ENCODE measurements around the gene CRAMP1. TPM values are rescaled to one million over a fixed set of nuclear protein-coding genes. Genes with fewer than 3 reads are reported as not detected.
"Not testable (repeated sequence)": the region's sequence is repeated elsewhere in the genome, so short reads cannot be mapped to it uniquely, and the experiment has no call there.

The CRAMP1 gene
- total RNA-seq, 1 experiment from 2014 or later = 9.9 TPM

DNA sequence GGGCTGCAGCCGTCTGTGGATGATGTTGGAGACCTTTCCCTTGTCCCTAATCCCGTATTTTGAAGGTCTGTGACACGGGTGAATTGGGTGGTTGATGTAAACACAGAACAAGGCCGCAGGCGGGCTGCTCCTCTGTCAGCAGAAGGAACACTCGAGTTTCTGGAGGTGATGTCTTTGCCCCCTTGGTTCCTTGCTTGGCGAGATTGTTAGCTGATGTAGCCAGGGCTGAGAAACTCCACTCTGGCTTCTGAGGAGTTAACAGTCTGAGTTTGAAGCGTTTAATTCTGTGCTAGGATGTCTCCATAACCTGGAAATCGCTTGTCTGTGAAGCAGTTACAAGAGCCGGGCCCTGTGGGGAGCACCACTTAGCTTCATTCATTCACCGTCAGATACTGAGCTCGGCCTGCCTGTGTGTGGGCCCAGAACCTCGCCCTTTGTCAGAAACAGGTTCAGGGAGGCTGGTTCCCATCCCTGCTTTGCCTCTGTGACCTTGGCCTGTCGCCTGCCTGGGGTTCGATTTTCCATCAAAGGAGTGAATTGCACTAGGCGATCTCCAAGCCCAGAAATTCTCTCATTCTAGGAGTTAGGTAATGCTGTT lies 95.1 kb downstream of the CRAMP1 start:
- H3K27me3 ChIP-seq (ENCODE audit: control insufficient read depth, insufficient read depth, low read length) = no peaks in the 10 kb centered on the region

DNA sequence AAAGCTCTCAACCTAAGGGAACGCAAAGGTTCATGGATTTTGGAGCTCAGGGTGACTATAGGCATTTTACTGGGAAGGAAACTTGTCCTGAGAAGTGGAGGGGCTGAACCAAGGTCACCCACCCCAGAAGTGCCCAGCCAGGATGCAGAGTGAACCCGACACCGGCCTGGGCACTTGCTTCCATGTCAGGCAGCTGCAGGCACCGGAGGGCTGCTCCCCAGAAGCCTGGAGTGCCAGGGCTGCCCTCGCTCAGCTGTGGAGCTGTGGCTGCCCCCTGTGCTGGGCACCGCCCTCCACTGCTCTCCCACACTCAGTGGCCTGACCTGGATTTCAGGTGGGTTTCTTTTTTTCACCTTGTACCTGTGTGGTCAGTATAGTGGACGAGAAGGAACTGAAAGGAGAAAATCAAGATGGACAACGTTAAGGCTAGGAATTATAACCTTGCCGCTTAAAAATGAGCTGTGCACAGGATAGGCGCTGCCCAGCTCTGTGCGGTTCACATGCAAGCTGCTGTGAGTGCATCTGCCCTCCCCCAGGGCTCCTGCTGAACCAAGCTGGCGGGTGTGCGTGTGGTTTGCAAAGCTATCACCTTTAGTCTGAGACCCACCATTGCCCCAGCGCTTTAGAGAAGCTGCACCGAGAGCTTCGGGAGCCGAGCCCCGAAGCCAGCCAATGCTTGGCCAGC lies 96.1 kb downstream of the CRAMP1 start:
- H3K4me3 ChIP-seq (ENCODE audit: insufficient read depth, low read depth, low read length) = no peak overlapping the region
- no peak for DNase-seq
- no peaks in the 10 kb centered on the region for H3K36me3 ChIP-seq (replicated peaks; ENCODE audit: control insufficient read depth, insufficient read depth, low read length)
- H3K27me3 ChIP-seq (ENCODE audit: control insufficient read depth, insufficient read depth, low read length) = no peaks in the 10 kb centered on the region

More for the DNA sequence above, 95.1 kb downstream of the CRAMP1 start:
- H3K36me3 ChIP-seq (replicated peaks; ENCODE audit: control insufficient read depth, insufficient read depth, low read length) = peaks cover 4% of the 10 kb centered on the region
- H3K4me3 ChIP-seq (ENCODE audit: insufficient read depth, low read depth, low read length) = peak overlapping the region; percentile 97
- peak; percentile 70 for DNase-seq

DNA sequence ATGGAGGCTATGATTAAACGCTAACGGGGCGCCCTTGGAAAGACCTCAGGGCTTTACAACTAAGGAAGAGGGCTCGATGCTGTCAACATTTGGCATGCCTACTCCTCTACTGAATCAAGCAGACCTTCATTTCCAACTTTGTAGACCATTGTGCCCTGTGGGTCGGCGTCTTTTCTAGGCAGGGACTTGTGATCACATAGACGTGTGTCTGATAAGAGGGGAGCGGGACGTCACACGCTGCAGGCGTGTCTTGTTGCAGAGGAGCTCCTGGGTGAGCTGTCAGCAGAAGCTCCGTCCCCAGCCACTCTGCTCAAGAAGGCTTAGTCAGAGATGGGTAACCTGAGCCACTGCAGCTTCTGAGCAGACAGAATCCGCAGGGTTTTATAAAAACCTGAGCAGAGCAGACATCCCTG lies 96.6 kb downstream of the CRAMP1 start:
- Histone ChIP-seq H3K27me3 (ENCODE audit: control insufficient read depth, insufficient read depth, low read length) (no peaks in the 10 kb centered on the region), H3K36me3 (replicated peaks; ENCODE audit: control insufficient read depth, insufficient read depth, low read length) (no peaks in the 10 kb centered on the region), H3K4me3 (ENCODE audit: insufficient read depth, low read depth, low read length) (no peak overlapping the region)
- DNase-seq = no peak

DNA sequence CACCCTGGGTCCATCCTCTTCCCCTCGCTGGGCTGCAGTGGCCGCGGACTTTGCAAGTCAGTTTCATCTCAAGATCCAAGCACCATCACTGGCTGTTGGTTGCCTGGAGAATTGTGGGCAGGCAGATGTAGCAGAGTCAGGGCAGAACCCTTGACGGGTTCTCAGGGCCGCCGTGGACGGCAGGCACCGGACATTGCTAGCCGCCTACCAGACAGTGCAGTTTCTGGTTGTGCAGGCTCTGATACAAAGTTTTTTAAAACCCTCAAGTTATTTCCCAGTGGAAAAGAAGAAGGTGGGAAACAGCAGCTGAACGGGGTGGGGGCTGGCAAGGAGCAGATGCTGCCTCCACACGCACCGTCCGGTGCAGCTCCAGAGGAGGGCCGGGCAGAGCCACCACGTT lies 97.2 kb downstream of the CRAMP1 start:
- Histone ChIP-seq H3K36me3 (replicated peaks; ENCODE audit: control insufficient read depth, insufficient read depth, low read length) (no peaks in the 10 kb centered on the region), H3K27me3 (ENCODE audit: control insufficient read depth, insufficient read depth, low read length) (no peaks in the 10 kb centered on the region), H3K4me3 (ENCODE audit: insufficient read depth, low read depth, low read length) (no peak overlapping the region)
- no peak for DNase-seq

DNA sequence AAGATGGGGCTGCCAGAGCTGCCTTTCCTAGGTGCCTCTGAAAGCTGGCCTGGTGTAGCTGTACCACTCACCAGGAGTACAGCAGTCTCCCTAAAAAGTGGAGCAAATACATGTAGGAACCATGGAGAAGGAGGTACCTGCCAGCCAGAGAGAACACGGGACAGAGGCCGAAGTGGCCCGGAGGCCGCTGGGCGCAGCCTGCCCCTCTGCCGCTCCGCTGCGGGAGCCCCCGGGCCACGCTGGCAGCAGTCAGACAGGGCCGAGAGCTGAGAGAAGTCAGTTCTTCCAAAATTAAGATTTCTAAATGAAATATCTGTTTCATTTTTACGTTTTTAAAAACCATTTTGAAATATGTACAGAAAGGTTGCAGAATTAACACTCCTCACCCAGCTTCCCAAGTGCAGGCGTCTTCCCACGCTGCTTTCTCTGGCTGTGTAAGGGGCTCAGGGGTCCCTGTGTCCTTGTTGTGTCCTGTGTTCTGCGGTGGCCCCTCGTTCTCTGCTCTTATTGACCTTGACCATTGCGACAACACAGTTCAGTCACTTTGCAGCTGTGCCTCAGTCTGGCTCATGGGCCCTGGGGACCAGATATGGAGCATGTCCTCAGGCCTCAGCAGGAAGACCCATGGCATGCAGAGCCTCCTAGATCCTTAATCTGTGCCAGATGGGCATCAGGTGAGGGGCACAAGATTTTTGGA lies 98.8 kb downstream of the CRAMP1 start:
- no peak overlapping the region for H3K4me3 ChIP-seq (ENCODE audit: insufficient read depth, low read depth, low read length)
- no peaks in the 10 kb centered on the region for H3K27me3 ChIP-seq (ENCODE audit: control insufficient read depth, insufficient read depth, low read length)
- no peak for DNase-seq
- H3K36me3 ChIP-seq (replicated peaks; ENCODE audit: control insufficient read depth, insufficient read depth, low read length) = no peaks in the 10 kb centered on the region

DNA sequence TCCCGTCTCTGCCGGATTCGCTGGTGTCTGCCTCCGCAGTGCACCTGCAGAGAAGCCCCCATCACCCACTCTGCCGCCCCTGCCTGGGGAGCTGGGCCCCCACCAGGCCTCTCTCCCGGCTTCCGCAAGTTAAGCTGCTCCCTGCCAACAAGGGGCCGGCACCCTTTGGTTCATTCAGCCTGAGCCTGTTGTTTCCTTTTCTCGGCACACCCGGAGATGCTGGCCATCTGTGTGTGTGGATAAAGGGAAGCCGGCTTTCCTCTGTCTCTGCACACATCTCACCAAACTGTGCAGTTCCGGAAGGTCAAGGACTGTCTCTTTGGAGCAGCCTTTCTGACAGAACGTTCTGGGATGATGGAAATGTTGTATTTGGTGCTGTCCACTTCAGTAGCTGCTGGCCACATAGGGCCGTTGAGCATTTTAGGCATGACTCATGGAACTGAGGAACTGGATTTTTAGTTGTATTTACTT lies 100.7 kb downstream of the CRAMP1 start:
- peak; percentile 51 for DNase-seq
- H3K27me3 ChIP-seq (ENCODE audit: control insufficient read depth, insufficient read depth, low read length) = no peaks in the 10 kb centered on the region
- H3K36me3 ChIP-seq (replicated peaks; ENCODE audit: control insufficient read depth, insufficient read depth, low read length) = no peaks in the 10 kb centered on the region
- no peak overlapping the region for H3K4me3 ChIP-seq (ENCODE audit: insufficient read depth, low read depth, low read length)

DNA sequence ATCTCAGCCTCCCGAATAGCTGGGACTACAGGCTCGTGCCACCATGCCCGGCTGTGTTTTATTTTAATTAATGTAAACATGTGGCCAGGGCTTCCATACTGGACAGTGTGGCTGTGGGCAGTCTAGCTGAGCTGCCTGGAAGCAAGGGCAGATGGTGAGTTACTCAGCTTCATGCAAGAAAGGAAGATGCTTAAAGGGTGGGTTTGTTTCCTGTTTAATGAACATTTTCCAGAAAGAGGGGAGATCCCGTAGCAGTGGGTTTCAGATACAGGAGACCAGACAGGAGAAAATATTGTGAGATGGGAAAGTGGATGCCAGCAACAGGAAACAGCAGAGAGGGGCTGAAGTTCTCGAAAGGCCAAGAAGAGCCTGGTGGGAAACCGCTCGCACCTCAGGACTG lies 101.2 kb downstream of the CRAMP1 start:
- no peaks in the 10 kb centered on the region for H3K27me3 ChIP-seq (ENCODE audit: control insufficient read depth, insufficient read depth, low read length)
- DNase-seq = peak; percentile 40
- H3K36me3 ChIP-seq (replicated peaks; ENCODE audit: control insufficient read depth, insufficient read depth, low read length) = no peaks in the 10 kb centered on the region
- H3K4me3 ChIP-seq (ENCODE audit: insufficient read depth, low read depth, low read length) = no peak overlapping the region

DNA sequence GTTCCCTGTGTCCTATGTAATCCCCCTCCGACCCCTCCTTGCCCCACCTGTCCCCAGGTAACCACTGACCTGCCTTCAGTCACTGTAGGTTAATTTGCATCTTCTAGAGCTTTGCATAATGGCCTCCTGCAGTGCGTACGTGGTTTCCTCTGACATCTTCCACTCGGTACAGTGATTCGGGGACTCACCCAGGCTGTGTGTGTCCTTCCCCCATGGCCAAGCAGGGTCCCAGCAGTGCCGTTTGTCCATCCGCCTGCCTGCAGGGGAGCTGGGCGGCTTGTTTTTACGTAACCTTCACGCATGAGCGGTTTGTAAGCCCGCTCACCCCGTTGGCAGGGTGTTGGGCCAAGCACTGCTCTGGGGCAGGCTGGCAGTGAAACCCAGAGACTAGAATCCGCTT lies 101.8 kb downstream of the CRAMP1 start:
- DNase-seq = peak; percentile 81
- no peaks in the 10 kb centered on the region for H3K27me3 ChIP-seq (ENCODE audit: control insufficient read depth, insufficient read depth, low read length)
- H3K4me3 ChIP-seq (ENCODE audit: insufficient read depth, low read depth, low read length) = no peak overlapping the region
- H3K36me3 ChIP-seq (replicated peaks; ENCODE audit: control insufficient read depth, insufficient read depth, low read length) = no peaks in the 10 kb centered on the region

DNA sequence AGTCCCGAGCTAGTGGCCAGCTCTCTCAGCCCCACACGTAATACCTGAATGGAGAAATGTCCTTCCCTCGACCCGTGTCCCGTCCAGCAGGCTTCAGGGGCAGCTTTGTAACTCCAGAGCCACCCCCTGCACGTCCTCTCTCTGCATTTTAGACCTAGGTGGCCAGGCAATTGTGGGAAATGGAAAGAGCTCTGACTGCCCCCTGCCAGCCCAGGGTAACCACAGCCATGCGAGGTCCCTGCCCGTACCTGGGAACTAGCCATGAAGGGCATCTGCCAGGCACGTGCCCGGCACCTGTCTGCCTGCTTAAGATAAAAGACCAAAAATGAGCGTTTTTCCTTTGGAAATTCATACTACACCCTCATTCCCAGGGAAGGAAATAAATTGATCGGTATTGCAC lies 103.1 kb downstream of the CRAMP1 start:
- no peaks in the 10 kb centered on the region for H3K27me3 ChIP-seq (ENCODE audit: control insufficient read depth, insufficient read depth, low read length)
- no peak overlapping the region for H3K4me3 ChIP-seq (ENCODE audit: insufficient read depth, low read depth, low read length)
- peak; percentile 34 for DNase-seq
- no peaks in the 10 kb centered on the region for H3K36me3 ChIP-seq (replicated peaks; ENCODE audit: control insufficient read depth, insufficient read depth, low read length)

DNA sequence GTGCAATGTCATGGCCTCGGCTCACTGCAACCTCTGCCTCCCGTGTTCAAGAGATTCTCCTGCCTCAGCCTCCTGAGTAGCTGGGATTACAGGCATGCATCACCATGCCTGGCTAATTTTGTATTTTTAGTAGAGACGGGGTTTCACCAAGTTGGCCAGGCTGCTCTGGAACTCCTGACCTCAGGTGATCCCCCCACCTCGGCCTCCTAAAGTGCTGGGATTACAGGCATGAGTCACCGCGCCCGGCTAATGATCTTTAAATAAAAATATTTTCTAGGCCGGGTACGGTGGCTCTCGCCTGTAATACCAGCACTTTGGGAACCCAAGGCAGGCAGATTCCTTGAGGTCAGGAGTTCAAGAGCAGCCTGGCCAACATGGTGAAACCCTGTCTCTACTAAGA lies 106.1 kb downstream of the CRAMP1 start:
- DNase-seq; H3K27me3 ChIP-seq (ENCODE audit: control insufficient read depth, insufficient read depth, low read length); H3K36me3 ChIP-seq (replicated peaks; ENCODE audit: control insufficient read depth, insufficient read depth, low read length); H3K4me3 ChIP-seq (ENCODE audit: insufficient read depth, low read depth, low read length): not testable (repeated sequence)

DNA sequence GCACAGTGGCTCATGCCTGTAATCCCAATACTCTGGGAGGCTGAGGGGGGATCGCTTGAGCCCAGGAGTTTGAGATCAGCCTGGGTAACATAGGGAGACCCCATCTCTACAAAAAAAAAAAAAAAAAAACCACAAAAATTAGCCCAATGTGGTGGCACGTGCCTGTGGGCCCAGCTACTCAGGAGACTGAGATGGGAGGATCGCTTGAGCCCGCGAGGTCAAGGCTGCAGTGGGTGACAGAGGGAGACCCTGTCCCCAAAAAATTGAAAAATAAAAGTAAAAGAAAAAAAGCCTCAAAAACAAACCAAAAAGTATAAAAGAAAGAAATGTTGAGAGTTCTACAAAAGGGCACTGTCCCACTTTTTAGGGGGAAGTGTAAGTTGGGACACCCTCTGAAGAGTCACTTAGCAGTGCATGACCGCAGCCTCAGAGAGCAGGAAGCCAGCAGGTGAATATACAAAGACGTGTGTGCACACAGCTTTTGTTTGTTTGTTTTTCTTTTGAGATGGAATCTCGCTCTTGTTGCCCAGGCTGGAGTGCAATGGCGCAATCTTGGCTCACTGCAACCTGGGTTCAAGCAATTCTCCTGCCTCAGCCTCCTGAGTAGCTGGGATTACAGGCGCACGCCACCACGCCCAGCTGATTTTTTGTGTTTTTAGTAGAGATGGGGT lies 107.5 kb downstream of the CRAMP1 start:
- not testable (repeated sequence) for DNase-seq; H3K36me3 ChIP-seq (replicated peaks; ENCODE audit: control insufficient read depth, insufficient read depth, low read length); H3K27me3 ChIP-seq (ENCODE audit: control insufficient read depth, insufficient read depth, low read length); H3K4me3 ChIP-seq (ENCODE audit: insufficient read depth, low read depth, low read length)

DNA sequence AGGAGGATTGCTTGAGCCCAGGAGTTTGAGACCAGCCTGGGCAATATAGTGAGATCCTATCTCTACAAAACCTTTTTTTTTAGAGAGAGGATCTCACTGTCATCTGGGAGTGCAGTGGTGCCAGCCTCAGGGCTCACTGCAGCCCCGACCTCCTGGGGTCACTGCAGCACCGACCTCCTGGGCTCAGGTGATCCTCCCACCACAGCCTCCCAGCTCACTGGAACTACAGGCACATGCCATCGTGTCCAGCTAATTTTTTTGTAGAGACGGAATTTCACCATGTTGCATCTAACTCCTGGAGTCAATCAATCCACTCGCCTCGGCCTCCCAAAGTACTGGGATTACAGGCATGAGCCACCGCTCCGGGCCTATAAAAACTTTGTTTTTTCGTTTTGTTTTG lies 109.2 kb downstream of the CRAMP1 start:
- DNase-seq = no peak
- Histone ChIP-seq H3K4me3 (ENCODE audit: insufficient read depth, low read depth, low read length) (no peak overlapping the region), H3K36me3 (replicated peaks; ENCODE audit: control insufficient read depth, insufficient read depth, low read length) (no peaks in the 10 kb centered on the region; the same call in 1 of the 2 replicates), H3K27me3 (ENCODE audit: control insufficient read depth, insufficient read depth, low read length) (no peaks in the 10 kb centered on the region)

DNA sequence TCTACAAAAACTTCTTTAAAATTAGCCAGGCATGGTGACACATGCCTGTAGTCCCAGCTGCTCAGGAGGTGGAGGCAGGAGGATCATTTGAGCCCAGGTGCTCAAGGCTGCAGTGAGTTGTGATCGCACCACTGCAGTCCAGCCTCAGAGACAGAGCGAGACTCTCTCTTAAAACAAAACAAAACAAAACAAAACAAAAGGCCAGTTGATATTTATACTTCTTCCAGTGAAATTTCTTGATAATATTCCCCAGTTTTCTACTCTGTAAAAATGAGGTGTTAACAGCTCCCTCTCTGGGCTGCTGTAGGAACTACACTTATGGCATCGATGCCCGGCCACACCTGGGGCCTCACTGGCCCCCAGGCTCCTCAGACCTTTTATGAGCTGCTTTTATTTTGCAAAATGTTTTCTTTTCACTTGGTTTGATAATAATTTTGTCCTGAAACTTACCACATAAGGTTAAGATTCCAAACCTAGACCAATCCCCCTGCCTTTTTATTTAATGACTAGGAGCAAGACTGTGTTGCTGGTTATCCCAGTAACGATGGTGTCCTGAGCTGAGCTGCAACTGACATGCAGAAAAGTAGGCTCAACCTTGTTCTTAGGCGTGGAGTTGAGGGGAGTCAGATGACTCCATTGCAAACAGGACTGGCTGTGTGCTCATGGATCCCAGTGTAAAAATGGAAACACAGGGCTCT lies 111.4 kb downstream of the CRAMP1 start:
- Histone ChIP-seq H3K27me3 (ENCODE audit: control insufficient read depth, insufficient read depth, low read length) (no peaks in the 10 kb centered on the region), H3K36me3 (replicated peaks; ENCODE audit: control insufficient read depth, insufficient read depth, low read length) (no peaks in the 10 kb centered on the region; the same call in none of the 2 replicates), H3K4me3 (ENCODE audit: insufficient read depth, low read depth, low read length) (no peak overlapping the region)
- peak; percentile 86 for DNase-seq

DNA sequence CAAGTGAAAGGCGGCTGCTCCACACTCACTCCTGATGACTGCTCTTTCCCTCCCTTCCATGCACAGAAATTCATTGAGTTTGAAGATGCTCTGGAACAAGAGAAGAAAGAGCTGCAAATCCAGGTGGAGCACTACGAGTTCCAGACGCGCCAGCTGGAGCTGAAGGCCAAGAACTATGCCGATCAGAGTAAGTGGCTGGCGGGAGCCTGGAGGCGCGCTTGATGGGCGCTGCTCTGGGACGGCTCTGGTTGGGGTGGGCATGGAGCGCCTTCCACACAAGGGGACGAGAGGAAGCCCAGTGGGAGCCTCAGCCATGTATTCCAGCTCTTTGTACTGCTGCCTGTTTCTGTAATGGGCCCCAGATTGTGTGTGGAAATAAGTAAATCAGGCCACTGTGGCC lies 112.3 kb downstream of the CRAMP1 start:
- no peaks in the 10 kb centered on the region for H3K27me3 ChIP-seq (ENCODE audit: control insufficient read depth, insufficient read depth, low read length)
- DNase-seq = peak; percentile 22
- H3K4me3 ChIP-seq (ENCODE audit: insufficient read depth, low read depth, low read length) = no peak overlapping the region
- no peaks in the 10 kb centered on the region; the same call in none of the 2 replicates for H3K36me3 ChIP-seq (replicated peaks; ENCODE audit: control insufficient read depth, insufficient read depth, low read length)

All from H7 (cell line).